H9 (cell line): ENCODE data around the gene BASP1. TPM values are rescaled to one million over a fixed set of nuclear protein-coding genes. Genes with fewer than 3 reads are reported as not detected.

ENCODE experiments used
- DNase-seq: peaks from one replicate; pipeline ENCODE4 v3.0.0-alpha.2; 2017
- H2AFZ ChIP-seq: one replicate; pipeline ENCODE4 v1.6.1; 2013; ENCODE audit warnings: mild to moderate bottlenecking, low read length, control low read depth, moderate library complexity
- H2AK5ac ChIP-seq: 2 replicates; pipeline ENCODE4 v1.6.1; 2013; ENCODE audit warnings: low read length, control low read depth, mixed read lengths; ENCODE audit not compliant: insufficient read length
- H2BK120ac ChIP-seq: one replicate; pipeline ENCODE4 v1.6.1; 2013; ENCODE audit warnings: low read depth, mild to moderate bottlenecking, low read length, control low read depth, inconsistent platforms; ENCODE audit not compliant: poor library complexity, severe bottlenecking
- H2BK12ac ChIP-seq: 2 replicates; pipeline ENCODE4 v1.6.1; 2013; ENCODE audit warnings: low read length, control low read depth, mixed read lengths, low read depth; ENCODE audit not compliant: insufficient read length
- H2BK15ac ChIP-seq: 2 replicates; pipeline ENCODE4 v1.6.1; 2013; ENCODE audit warnings: low read depth, low read length, control low read depth
- H2BK20ac ChIP-seq: one replicate; pipeline ENCODE4 v1.6.1; 2013; ENCODE audit warnings: low read depth, mild to moderate bottlenecking, low read length, control low read depth, inconsistent platforms; ENCODE audit not compliant: poor library complexity, severe bottlenecking
- H2BK5ac ChIP-seq: 2 replicates; pipeline ENCODE4 v1.6.1; 2013; ENCODE audit warnings: low read length, control low read depth, mixed read lengths; ENCODE audit not compliant: insufficient read length
- H3K14ac ChIP-seq: 2 replicates; pipeline ENCODE4 v1.6.1; 2013; ENCODE audit warnings: low read length, control low read depth; ENCODE audit not compliant: insufficient read depth
- H3K18ac ChIP-seq: 2 replicates; pipeline ENCODE4 v1.6.1; 2013; ENCODE audit warnings: low read depth, mild to moderate bottlenecking, mixed read lengths, low read length, control low read depth; ENCODE audit not compliant: insufficient read length
- H3K23ac ChIP-seq: 2 replicates; pipeline ENCODE4 v1.6.1; 2013; ENCODE audit warnings: low read length, control low read depth, mixed read lengths, low read depth; ENCODE audit not compliant: insufficient read length
- H3K23me2 ChIP-seq: 2 replicates; pipeline ENCODE4 v1.6.1; 2013; ENCODE audit warnings: low read depth, mild to moderate bottlenecking, mixed read lengths, low read length, control low read depth; ENCODE audit not compliant: insufficient read length, poor library complexity, severe bottlenecking
- H3K27ac ChIP-seq: 2 replicates; pipeline ENCODE4 v1.5.1; 2013; ENCODE audit warnings: low read length, control low read depth, mixed read lengths, low read depth; ENCODE audit not compliant: insufficient read length
- H3K27me3 ChIP-seq: 2 replicates; pipeline ENCODE4 v1.6.1; 2013; ENCODE audit warnings: low read length, control low read depth, inconsistent platforms; ENCODE audit not compliant: insufficient read depth
- H3K4ac ChIP-seq: 2 replicates; pipeline ENCODE4 v1.6.1; 2013; ENCODE audit warnings: low read depth, mild to moderate bottlenecking, control low read depth, inconsistent platforms, low read length, moderate library complexity
- H3K4me1 ChIP-seq: 2 replicates; pipeline ENCODE4 v1.6.1; 2013; ENCODE audit warnings: low read length, control low read depth, inconsistent platforms; ENCODE audit not compliant: insufficient read depth
- H3K4me2 ChIP-seq: 2 replicates; pipeline ENCODE4 v1.6.1; 2013; ENCODE audit warnings: low read length, control low read depth, mixed read lengths; ENCODE audit not compliant: insufficient read length, insufficient read depth
- H3K56ac ChIP-seq: 2 replicates; pipeline ENCODE4 v1.6.1; 2013; ENCODE audit warnings: low read depth, mild to moderate bottlenecking, mixed read lengths, low read length, control low read depth; ENCODE audit not compliant: insufficient read length
- H3K79me1 ChIP-seq: 2 replicates; pipeline ENCODE4 v1.6.1; 2013; ENCODE audit warnings: low read depth, mild to moderate bottlenecking, moderate library complexity, low read length, control low read depth, inconsistent platforms; ENCODE audit not compliant: insufficient read depth, poor library complexity, severe bottlenecking
- H3K79me2 ChIP-seq: 2 replicates; pipeline ENCODE4 v1.6.1; 2013; ENCODE audit warnings: low read length, control low read depth, inconsistent platforms; ENCODE audit not compliant: insufficient read depth
- H3K9ac ChIP-seq: 2 replicates; pipeline ENCODE4 v1.6.1; 2013; ENCODE audit warnings: low read length, control low read depth, mixed read lengths; ENCODE audit not compliant: insufficient read length; ENCODE audit errors: extremely low read depth
- H3K9me3 ChIP-seq: one replicate; pipeline ENCODE4 v1.6.1; 2013; ENCODE audit warnings: low read depth, low read length, inconsistent platforms; ENCODE audit not compliant: control insufficient read depth
- H3T11ph ChIP-seq: one replicate; pipeline ENCODE4 v1.6.1; 2013; ENCODE audit warnings: mild to moderate bottlenecking, low read length, control low read depth, inconsistent platforms
- H4K20me1 ChIP-seq: one replicate; pipeline ENCODE4 v1.6.1; 2013; ENCODE audit not compliant: control insufficient read depth, insufficient read length, insufficient read depth
- H4K5ac ChIP-seq: 2 replicates; pipeline ENCODE4 v1.6.1; 2013; ENCODE audit warnings: low read depth, mild to moderate bottlenecking, mixed read lengths, low read length, control low read depth; ENCODE audit not compliant: insufficient read length
- H4K8ac ChIP-seq: replicated peaks from 2 replicates; pipeline ENCODE4 v1.6.1; 2013; ENCODE audit warnings: low read length, control low read depth, mixed read lengths, low read depth; ENCODE audit not compliant: insufficient read length
- H4K91ac ChIP-seq: 2 replicates; pipeline ENCODE4 v1.6.1; 2013; ENCODE audit warnings: low read depth, mild to moderate bottlenecking, moderate library complexity, mixed read lengths, low read length, control low read depth; ENCODE audit not compliant: insufficient read length
- H3K27ac Mint-ChIP-seq, 3 experiments: 2 replicates in 2 of 3; 3 replicates in 1 of 3; pipeline ENCODE4 v1.8.0; 2020 to 2021; ENCODE audit warnings: mixed read lengths in 3 of 3, mild to moderate bottlenecking in 1 of 3, moderate library complexity in 1 of 3
- H3K27me3 Mint-ChIP-seq: 2 replicates; pipeline ENCODE4 v1.8.0; 2021; ENCODE audit warnings: low read depth, mild to moderate bottlenecking, moderate library complexity, mixed read lengths
- H3K36me3 Mint-ChIP-seq, 3 experiments: 2 replicates in 2 of 3; 3 replicates in 1 of 3; pipeline ENCODE4 v1.8.0; 2020 to 2021; ENCODE audit warnings: low read depth in 3 of 3, mixed read lengths in 3 of 3; ENCODE audit not compliant: insufficient read depth in 1 of 3
- H3K4me1 Mint-ChIP-seq, 2 experiments: 2 replicates each; pipeline ENCODE4 v1.8.0; 2020; ENCODE audit warnings: mixed read lengths in 2 of 2
- H3K4me3 Mint-ChIP-seq, 2 experiments: 2 replicates in 1 of 2; 3 replicates in 1 of 2; pipeline ENCODE4 v1.8.0; 2020 to 2021; ENCODE audit warnings: mild to moderate bottlenecking in 2 of 2, mixed read lengths in 2 of 2, moderate library complexity in 1 of 2
- H3K9me3 Mint-ChIP-seq, 2 experiments: 2 replicates in 1 of 2; 3 replicates in 1 of 2; pipeline ENCODE4 v1.8.0; 2020; ENCODE audit warnings: mild to moderate bottlenecking in 2 of 2, mixed read lengths in 2 of 2, moderate library complexity in 1 of 2
- CTCF ChIP-seq: fragments of 200-600 bp; sonication (generic); conservative IDR thresholded peaks from 3 replicates; pipeline ENCODE4 v1.8.0; 2021; ENCODE audit warnings: antibody characterized with exemption, mild to moderate bottlenecking
- WGBS: extraction: QIAGEN DNeasy Blood & Tissue Kit; methylation state at CpG from one replicate; pipeline ENCODE4 v1.1.7; 2013; ENCODE audit warnings: missing lambda C conversion rate, low lambda C conversion rate, mixed read lengths; ENCODE audit not compliant: insufficient read length; ENCODE audit errors: extremely low coverage; 5-methylcytosine and 5-hydroxymethylcytosine counted together
- total RNA-seq: library from RNA; stranded (reverse); gene quantifications from 2 replicates; pipeline ENCODE4 v1.2.1, GENCODE V29; 2021

BASP1 gene
- total RNA-seq, 1 experiment from 2014 or later, result 180 TPM

DNA sequence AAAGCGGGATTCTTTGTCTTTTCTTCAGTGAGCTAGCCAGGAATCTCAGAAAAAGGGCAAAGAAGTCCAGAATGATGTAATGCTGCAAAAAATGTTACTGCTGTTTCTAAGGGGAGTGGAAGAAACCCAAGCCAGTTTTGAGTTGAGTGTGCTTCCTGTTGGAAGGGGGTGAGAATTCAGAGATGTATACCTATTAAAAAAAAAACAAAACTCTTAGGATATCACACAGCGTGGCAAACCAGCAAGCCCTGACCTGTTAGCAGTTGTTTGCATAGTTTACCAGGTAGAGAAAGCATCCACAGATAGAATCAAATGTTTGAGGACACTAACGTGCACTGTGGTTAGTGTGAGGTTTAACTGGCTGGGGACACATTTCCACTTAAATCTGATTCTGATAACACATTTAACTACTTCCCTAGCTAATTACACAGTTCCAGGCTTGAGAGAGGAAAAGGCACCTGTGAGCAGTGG lies 11.4 kb downstream of the BASP1 start:
- H3K4me1 Mint-ChIP-seq, result peaks cover 48 to 62% of the 10 kb centered on the region in 2 experiments
- H3K36me3 Mint-ChIP-seq, result peaks cover 37 to 72% (median 53%) of the 10 kb centered on the region in 3 experiments; a peak in 6 of 7 replicates
- H3K4me3 Mint-ChIP-seq, result no peak overlapping the region
- no peaks in the 10 kb centered on the region for H3K9me3 ChIP-seq
- peak overlapping the region; percentile 27 to 86 (median 50); a peak in 6 of 7 replicates for H3K27ac Mint-ChIP-seq
- no peaks in the 10 kb centered on the region for H3K9me3 Mint-ChIP-seq
- peaks cover 6% of the 10 kb centered on the region for H3K4me1 ChIP-seq
- no peak overlapping the region for H2BK5ac ChIP-seq
- H3K9ac ChIP-seq, result no peak overlapping the region
- no peak overlapping the region for H2AK5ac ChIP-seq
- peaks cover 8% of the 10 kb centered on the region for H3K79me1 ChIP-seq
- TF ChIP-seq CTCF, result no peak
- H2BK20ac ChIP-seq, result no peak overlapping the region
- H2AFZ ChIP-seq, result no peak overlapping the region
- no peak overlapping the region for H2BK12ac ChIP-seq
- no peak overlapping the region for H3K4me2 ChIP-seq
- no CpG with 5 or more reads among the region's 3 CpGs for WGBS
- no peak overlapping the region for H2BK15ac ChIP-seq
- H3K27ac ChIP-seq, result no peak overlapping the region
- H3K18ac ChIP-seq, result no peak overlapping the region
- H4K5ac ChIP-seq, result no peak overlapping the region
- H3K23me2 ChIP-seq, result no peaks in the 10 kb centered on the region
- H4K20me1 ChIP-seq, result no peaks in the 10 kb centered on the region
- no peak overlapping the region for H3T11ph ChIP-seq
- no peak overlapping the region for H3K56ac ChIP-seq
- H2BK120ac ChIP-seq, result no peak overlapping the region
- peaks cover 58% of the 10 kb centered on the region for H3K79me2 ChIP-seq
- no peak overlapping the region for H3K23ac ChIP-seq
- H4K91ac ChIP-seq, result no peak overlapping the region
- no peak overlapping the region for H3K4ac ChIP-seq
- no peak overlapping the region for H4K8ac ChIP-seq
- DNase-seq, result no peak
- H3K14ac ChIP-seq, result no peak overlapping the region
- H3K27me3 Mint-ChIP-seq, result no peaks in the 10 kb centered on the region
- H3K27me3 ChIP-seq, result no peaks in the 10 kb centered on the region
